HTERT RPE-1 (cell line): ENCODE measurements around the gene FABP1.

Experiments used
- in situ Hi-C: fragments of 300-500 bp; cut with MboI; formaldehyde crosslinking; loops from 4 replicates; pipeline ENCODE4 v1.14.3; 2020; ENCODE audit warnings: low sequenced_read_pairs

The FABP1 gene

DNA sequence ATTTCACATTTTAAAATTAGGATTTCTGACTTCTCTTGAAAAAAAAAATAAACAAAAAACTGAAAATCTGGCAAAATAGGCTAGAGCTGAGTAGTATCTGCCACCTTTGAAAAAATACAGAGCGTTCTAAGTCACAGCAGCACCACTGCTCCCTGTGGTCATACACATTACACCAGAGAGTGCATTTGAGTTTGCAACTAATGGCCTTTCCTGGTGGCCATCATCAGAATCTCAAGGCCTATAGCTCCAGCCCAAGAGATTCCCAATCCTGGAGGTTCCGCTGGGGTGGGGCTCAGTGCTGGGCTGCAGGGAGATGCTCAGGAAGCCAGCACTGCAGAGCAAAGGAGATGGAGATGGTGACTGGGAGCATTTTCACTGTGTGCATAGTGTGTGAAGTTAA lies 42.8 kb downstream of the FABP1 start:
- in situ Hi-C loops: no loop called here

DNA sequence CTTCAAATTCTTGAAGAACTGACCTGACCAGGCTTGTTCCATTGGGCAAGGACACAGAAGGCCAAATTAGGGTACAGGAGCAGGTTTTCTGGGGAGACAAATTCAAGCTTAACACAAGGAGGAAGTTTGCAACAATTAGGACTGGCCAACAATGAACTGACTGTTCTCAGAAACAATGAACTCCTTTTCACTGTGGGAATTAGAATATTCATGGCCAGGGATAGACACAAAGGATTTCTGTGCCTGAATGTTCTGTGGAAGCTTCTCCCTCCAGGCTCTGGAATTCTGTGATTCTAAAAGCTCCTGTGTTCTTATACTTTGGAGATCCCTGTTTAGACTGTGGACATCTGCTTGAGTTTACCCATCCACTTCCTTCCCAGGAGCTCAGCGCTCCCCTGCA lies 45.1 kb downstream of the FABP1 start:
- in situ Hi-C loops: no loop called here

DNA sequence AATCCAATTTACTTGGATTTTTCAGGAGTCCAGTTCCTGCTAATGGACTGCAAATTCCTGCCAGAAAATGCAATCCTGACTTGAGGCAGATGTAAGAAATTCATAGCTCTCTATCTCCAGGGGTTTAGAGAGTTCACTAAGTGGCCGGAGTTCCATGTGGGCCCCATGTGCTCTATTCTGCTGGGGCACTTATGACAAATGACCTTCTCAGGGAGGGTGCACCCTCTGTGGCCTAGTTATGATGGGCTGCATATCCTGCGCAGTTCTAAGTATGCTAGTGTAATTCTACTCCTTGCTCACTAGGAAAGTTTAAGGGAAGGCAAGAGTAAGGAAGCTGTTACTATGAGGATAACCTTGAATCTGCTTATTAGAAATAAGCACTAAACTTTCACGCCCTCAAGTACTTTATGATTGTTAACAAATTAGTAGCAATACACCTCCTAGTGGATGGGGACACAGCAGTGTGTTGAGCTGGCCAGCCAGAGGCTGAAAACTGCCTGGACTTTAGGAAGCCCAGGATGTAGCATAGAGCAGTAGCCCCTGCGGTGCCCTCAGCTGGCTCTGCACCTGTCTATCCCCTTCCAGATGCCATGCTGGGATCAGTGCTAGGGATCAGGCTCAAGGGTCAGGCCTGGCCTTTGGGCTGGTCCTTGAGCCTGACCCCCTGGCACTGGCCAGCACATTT lies 45.8 kb downstream of the FABP1 start:
- in situ Hi-C loops: no loop called here

DNA sequence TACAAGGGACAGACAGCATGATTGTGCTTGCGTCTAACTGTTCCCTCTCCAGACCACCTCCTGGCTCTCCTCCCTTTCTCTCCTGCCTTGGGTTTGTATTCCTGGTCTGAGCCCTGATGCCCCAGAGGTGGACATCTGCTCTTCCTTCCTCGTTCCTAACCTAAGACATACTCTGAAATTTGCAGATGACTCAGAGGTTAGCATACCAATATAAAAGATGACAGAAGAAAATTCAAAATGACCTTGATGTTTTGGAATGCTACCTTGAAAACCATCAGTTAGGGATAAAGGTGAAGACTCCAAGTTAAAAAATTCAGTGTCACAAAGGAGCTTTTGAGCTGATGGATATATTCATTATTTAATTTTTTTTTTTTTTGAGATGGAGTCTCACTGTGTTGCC lies 47.3 kb downstream of the FABP1 start:
- in situ Hi-C loops: no loop called here

DNA sequence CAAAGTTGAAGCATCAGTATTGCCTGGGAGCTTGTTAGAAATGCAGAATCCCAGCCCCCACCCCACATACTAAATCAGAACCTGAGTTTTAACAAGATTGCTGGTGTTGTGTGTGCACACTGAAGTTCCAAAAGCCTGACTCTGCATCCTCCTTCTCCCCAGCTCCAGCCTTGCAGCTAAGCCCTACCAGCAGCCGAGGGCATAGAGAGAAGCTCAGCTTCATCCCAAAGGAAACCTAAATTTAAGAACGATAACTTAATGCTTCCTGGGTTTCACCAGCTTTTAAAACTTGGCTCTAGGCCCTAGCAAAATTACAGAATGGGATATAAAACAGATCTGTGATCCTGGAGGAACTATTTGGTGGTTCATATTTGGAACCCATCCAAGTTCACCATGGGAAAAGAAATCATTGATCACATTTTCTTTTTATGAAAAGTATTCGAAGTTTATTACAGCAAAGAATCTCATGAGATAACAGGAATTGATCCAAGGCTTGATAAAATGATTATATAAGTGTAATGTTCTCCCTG lies 49.2 kb downstream of the FABP1 start:
- in situ Hi-C loops: no loop called here

DNA sequence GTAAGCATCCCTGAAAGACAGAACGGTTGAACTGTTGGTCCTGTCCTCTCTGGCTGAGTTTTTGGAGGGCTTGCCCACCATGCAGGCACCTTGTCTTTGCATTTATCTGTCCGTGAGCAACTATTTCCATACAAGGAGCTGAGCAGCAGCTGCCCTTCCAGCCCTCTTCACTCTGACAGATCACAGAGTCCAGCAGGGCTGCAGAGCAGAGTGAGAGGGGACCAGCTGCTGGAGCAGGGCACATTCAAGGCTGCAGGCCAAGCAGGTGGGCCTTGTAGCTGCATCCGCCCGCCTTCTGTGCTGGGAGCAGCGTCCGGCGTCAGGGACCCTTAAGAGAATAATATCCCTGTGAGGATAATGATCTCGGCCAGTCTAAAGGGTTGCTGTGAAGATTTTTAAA lies 50.8 kb downstream of the FABP1 start:
- in situ Hi-C loops: no loop called here

DNA sequence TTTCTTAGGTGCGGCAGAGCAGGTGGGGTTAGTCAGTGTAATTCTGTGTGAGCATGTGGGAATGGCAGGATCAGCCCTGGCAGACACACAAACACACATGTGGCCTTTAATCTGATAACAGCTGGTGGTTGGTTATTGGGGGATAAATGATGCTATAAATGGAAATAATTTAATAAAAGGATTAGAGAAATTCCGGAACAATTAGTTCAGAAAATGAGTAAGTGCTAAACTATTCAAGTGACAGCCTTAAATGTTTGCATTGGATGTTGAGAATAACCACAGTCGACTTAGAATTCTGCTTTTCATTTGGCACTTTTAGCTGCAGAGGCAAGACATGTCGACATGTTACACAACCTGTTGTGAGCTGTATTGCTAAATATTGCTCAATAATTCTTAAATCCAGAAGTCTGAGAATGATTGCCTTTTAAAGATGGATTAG lies 53.0 kb downstream of the FABP1 start:
- in situ Hi-C loops: no loop called here

DNA sequence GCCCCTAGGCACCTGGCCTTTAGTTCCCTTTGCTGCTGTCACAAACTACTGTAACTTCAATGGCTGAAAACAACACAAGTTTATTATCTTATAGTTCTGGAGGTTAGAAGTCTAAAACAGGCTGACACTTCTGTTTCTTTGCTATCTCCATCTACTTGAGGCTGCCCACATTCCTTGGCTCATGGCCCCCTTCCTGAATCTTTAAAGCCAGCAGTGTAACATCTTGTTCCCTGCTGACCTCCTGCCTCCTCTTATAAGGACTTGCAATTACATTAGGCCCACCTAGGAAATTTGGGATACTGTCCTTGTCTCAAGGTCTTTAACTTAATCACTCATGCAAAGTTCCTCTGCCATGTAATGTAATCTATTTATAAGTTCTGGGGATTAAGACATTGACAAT lies 53.7 kb downstream of the FABP1 start:
- in situ Hi-C loops: no loop called here
